K562 (cell line): ENCODE data around the gene LRRC10.

ENCODE experiments used
- CBX5 ChIP-seq: IDR thresholded peaks from 2 replicates; pipeline ENCODE4 v1.6.1; 2014; ENCODE audit warnings: low read depth, borderline replicate concordance
- NBN ChIP-seq: fragments of 450-650 bp; IDR thresholded peaks from 2 replicates; pipeline ENCODE4 v1.6.1; 2016; ENCODE audit warnings: low read depth, mild to moderate bottlenecking
- PTTG1 ChIP-seq: fragments of 450-650 bp; IDR thresholded peaks from 2 replicates; pipeline ENCODE4 v1.6.1; 2016; ENCODE audit warnings: low read depth, mild to moderate bottlenecking, missing genetic modification characterization, missing compliant biosample characterization
- TFE3 ChIP-seq: fragments of 450-650 bp; formaldehyde crosslinking; IDR thresholded peaks from 2 replicates; pipeline ENCODE4 v1.4.0; 2020; ENCODE audit warnings: mild to moderate bottlenecking, mixed read lengths
- TF ChIP-seq, protein P1 (sequence below), 3 experiments: IDR thresholded peaks in 2 of 3; conservative IDR thresholded peaks in 1 of 3; 2 replicates each; pipeline ENCODE4 v1.5.1; 2011 to 2012; ENCODE audit warnings: low read length in 3 of 3, mild to moderate bottlenecking in 3 of 3, control low read depth in 2 of 3, improper control_type of control experiment in 1 of 3, inconsistent platforms in 1 of 3, low read depth in 1 of 3, mixed read lengths in 1 of 3, moderate library complexity in 1 of 3; ENCODE audit not compliant: insufficient read depth in 2 of 3

GRCh38 chr12:69616025-69616424 is 5.3 kb upstream of the LRRC10 start:
- TF ChIP-seq, protein P1, sequence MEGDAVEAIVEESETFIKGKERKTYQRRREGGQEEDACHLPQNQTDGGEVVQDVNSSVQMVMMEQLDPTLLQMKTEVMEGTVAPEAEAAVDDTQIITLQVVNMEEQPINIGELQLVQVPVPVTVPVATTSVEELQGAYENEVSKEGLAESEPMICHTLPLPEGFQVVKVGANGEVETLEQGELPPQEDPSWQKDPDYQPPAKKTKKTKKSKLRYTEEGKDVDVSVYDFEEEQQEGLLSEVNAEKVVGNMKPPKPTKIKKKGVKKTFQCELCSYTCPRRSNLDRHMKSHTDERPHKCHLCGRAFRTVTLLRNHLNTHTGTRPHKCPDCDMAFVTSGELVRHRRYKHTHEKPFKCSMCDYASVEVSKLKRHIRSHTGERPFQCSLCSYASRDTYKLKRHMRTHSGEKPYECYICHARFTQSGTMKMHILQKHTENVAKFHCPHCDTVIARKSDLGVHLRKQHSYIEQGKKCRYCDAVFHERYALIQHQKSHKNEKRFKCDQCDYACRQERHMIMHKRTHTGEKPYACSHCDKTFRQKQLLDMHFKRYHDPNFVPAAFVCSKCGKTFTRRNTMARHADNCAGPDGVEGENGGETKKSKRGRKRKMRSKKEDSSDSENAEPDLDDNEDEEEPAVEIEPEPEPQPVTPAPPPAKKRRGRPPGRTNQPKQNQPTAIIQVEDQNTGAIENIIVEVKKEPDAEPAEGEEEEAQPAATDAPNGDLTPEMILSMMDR (IDR thresholded peaks at IDR 0.05 in 2 of 3, conservative IDR thresholded peaks at IDR 0.05 in 1 of 3; ENCODE audit: insufficient read depth in 2 of 3, low read depth in 1 of 3, low read length in 3 of 3), result no peak
- no peak for TF ChIP-seq TFE3
- TF ChIP-seq CBX5, result no peak
- TF ChIP-seq PTTG1, result no peak
- TF ChIP-seq NBN, result no peak
